Measurements from ENCODE around the gene URB2. TPM values are rescaled to one million over a fixed set of nuclear protein-coding genes. Genes with fewer than 3 reads are reported as not detected.

Gene URB2
- total and polyA plus RNA-seq, 2 experiments from 2014 or later, result 7.6 to 44.3 TPM

- no peak overlapping the region for H3K4me3 Mint-ChIP-seq
- H3K79me2 ChIP-seq (replicated peaks; ENCODE audit: insufficient read depth), result no peaks in the 10 kb centered on the region; the same call in 1 of the 2 replicates
- peaks cover 6% of the 10 kb centered on the region for H3K27me3 Mint-ChIP-seq (ENCODE audit: insufficient read depth, low read depth, poor library complexity)
- H3K4me1 Mint-ChIP-seq, result peaks cover 7% of the 10 kb centered on the region
- H2AFZ ChIP-seq, result no peak overlapping the region
- H3K9me3 Mint-ChIP-seq, result no peaks in the 10 kb centered on the region
- no peak overlapping the region for H3K27ac Mint-ChIP-seq
- no peak overlapping the region for H3K4me2 ChIP-seq
- H3K4me1 ChIP-seq (ENCODE audit: insufficient read depth), result no peaks in the 10 kb centered on the region
- ATAC-seq, result no peak
- no peaks in the 10 kb centered on the region; the same call in 1 of the 2 replicates for H3F3A ChIP-seq (replicated peaks; ENCODE audit: low read depth)
- peaks cover 73% of the 10 kb centered on the region for H3K36me3 Mint-ChIP-seq (ENCODE audit: low read depth)
- H3K36me3 ChIP-seq (ENCODE audit: insufficient read depth), result peaks cover 43% of the 10 kb centered on the region
- H3K4me3 ChIP-seq, result no peak overlapping the region
- no peak for DNase-seq (ENCODE audit: low spot score)
- no peak overlapping the region for H3K27ac ChIP-seq (ENCODE audit: low read depth)
- H3K27me3 ChIP-seq (ENCODE audit: insufficient read depth), result no peaks in the 10 kb centered on the region
- TF ChIP-seq NANOG (IDR thresholded peaks at IDR 0.05; ENCODE audit: borderline replicate concordance) (no peak), ZNF114 (CRISPR knock-in tag; IDR thresholded peaks at IDR 0.05) (no peak), POLR2AphosphoS5 (IDR thresholded peaks at IDR 0.05; ENCODE audit: low read depth) (no peak), ZNF462 (CRISPR knock-in tag; IDR thresholded peaks at IDR 0.05) (no peak), CTCF (conservative IDR thresholded peaks at IDR 0.05; ENCODE audit: low read depth in 2 of 2) (no peak), CREB1 (CRISPR knock-in tag; IDR thresholded peaks at IDR 0.05; ENCODE audit: low read depth) (no peak)
- no peaks in the 10 kb centered on the region for H3K9me2 ChIP-seq (ENCODE audit: insufficient read depth)
- peaks cover 24% of the 10 kb centered on the region; the same call in 1 of the 2 replicates for H4K20me1 ChIP-seq (replicated peaks; ENCODE audit: insufficient read depth)
Observed at GRCh38 chr1:229657993-229658755, 32.1 kb downstream of the URB2 start.
